ENCODE data around the gene XYLT1. TPM values are rescaled to one million over a fixed set of nuclear protein-coding genes. Genes with fewer than 3 reads are reported as not detected.

XYLT1 gene
- total and polyA plus RNA-seq, 9 of the 15 experiments (the other 6 are each of a cell fraction or from before 2014, with no cell fraction given): 0.03 to 0.09 (median 0.08) TPM; not detected in 6

GRCh38 chr16:17384471-17384870 lies 86.3 kb downstream of the XYLT1 start:
- ATAC-seq (no peak), FAIRE-seq (no peak), DNase-seq (ENCODE audit: extremely low read depth in 1 of 4, low spot score in 3 of 4) (no peak)
- H3K9ac ChIP-seq (ENCODE audit: insufficient read depth in 1 of 2, low read depth in 2 of 2, low read length in 2 of 2): no peak overlapping the region
- H3K4me3 ChIP-seq: no peak overlapping the region
- H3K36me3 ChIP-seq (ENCODE audit: control insufficient read depth, insufficient read depth, low read length): no peaks in the 10 kb centered on the region
- BruUV-seq (replicated peaks): no TSS peak
- 3% methylated on average over 5 of the region's 5 CpGs for WGBS (ENCODE audit: insufficient coverage, low coverage, missing lambda C conversion rate)
- no peaks in the 10 kb centered on the region for H3K4me1 ChIP-seq (replicated peaks in 1 of 2; ENCODE audit: control insufficient read depth in 2 of 2, insufficient read depth in 2 of 2, low read length in 2 of 2)
- POLR2A ChIA-PET: interaction anchor here (0.6 kb wide), 1 partner anchor 13 kb away, joined by 3 read pairs; no protein-coding TSS in a partner anchor
- CTCF ChIA-PET (ENCODE audit: low intra/inter-chr PET ratio): no interaction called here
- H3K27me3 ChIP-seq (ENCODE audit: control insufficient read depth in 2 of 2, insufficient read depth in 2 of 2, low read length in 2 of 2): peaks cover 14 to 39% of the 10 kb centered on the region in 2 experiments; a peak in 4 of 5 replicates
- no peaks in the 10 kb centered on the region for H3K9me3 ChIP-seq (replicated peaks; ENCODE audit: control insufficient read depth, insufficient read depth, low read depth, low read length)
- no peak for TF ChIP-seq ZC3H11A (IDR thresholded peaks at IDR 0.05; ENCODE audit: low read depth, low read length)
- TF ChIP-seq CEBPG (CRISPR knock-in tag; IDR thresholded peaks at IDR 0.05): no peak
- TF ChIP-seq CEBPG (tag; conservative IDR thresholded peaks at IDR 0.05 in 1 of 2, IDR thresholded peaks at IDR 0.05 in 1 of 2): no peak
- intact Hi-C loops (cut with micrococcal nuclease) (no loop called here), in situ Hi-C loops (cut with MboI) (no loop called here)
- no peaks in the 10 kb centered on the region for H4K20me1 ChIP-seq (replicated peaks; ENCODE audit: control insufficient read depth, insufficient read depth, low read length)
- no peak overlapping the region for H3K4me2 ChIP-seq (ENCODE audit: insufficient read depth, low read length)
- no peaks in the 10 kb centered on the region for H3K79me2 ChIP-seq (ENCODE audit: control insufficient read depth, insufficient read depth, low read length)
- H3K9me1 ChIP-seq (ENCODE audit: control insufficient read depth, insufficient read depth, low read length): no peaks in the 10 kb centered on the region
- no peak overlapping the region for H3K27ac ChIP-seq (ENCODE audit: extremely low read depth, low read depth, low read length)
- no peak overlapping the region for H2AFZ ChIP-seq (ENCODE audit: low read depth, low read length)

GRCh38 chr16:17382949-17383863 lies 87.6 kb downstream of the XYLT1 start:
- Histone ChIP-seq H2AFZ (ENCODE audit: low read depth, low read length) (no peak overlapping the region), H3K36me3 (ENCODE audit: control insufficient read depth, insufficient read depth, low read length) (no peaks in the 10 kb centered on the region), H3K4me3 (no peak overlapping the region), H3K9me3 (replicated peaks; ENCODE audit: control insufficient read depth, insufficient read depth, low read depth, low read length) (no peaks in the 10 kb centered on the region), H3K4me2 (ENCODE audit: insufficient read depth, low read length) (no peak overlapping the region), H3K9ac (ENCODE audit: insufficient read depth in 1 of 2, low read depth in 2 of 2, low read length in 2 of 2) (no peak overlapping the region), H3K9me1 (ENCODE audit: control insufficient read depth, insufficient read depth, low read length) (no peaks in the 10 kb centered on the region), H3K79me2 (ENCODE audit: control insufficient read depth, insufficient read depth, low read length) (no peaks in the 10 kb centered on the region), H4K20me1 (replicated peaks; ENCODE audit: control insufficient read depth, insufficient read depth, low read length) (no peaks in the 10 kb centered on the region), H3K27me3 (ENCODE audit: control insufficient read depth in 2 of 2, insufficient read depth in 2 of 2, low read length in 2 of 2) (peaks cover 17 to 30% of the 10 kb centered on the region in 2 experiments; a peak in 4 of 5 replicates), H3K4me1 (replicated peaks in 1 of 2; ENCODE audit: control insufficient read depth in 2 of 2, insufficient read depth in 2 of 2, low read length in 2 of 2) (no peaks in the 10 kb centered on the region), H3K27ac (ENCODE audit: extremely low read depth, low read depth, low read length) (no peak overlapping the region)
- DNase-seq (ENCODE audit: extremely low read depth in 1 of 4, low spot score in 3 of 4): no peak
- in situ Hi-C loops (cut with MboI) (no loop called here), intact Hi-C loops (cut with micrococcal nuclease) (no loop called here)
- TF ChIP-seq ASH1L (IDR thresholded peaks at IDR 0.05; ENCODE audit: borderline replicate concordance, low read depth, partially characterized antibody) (no peak), TFE3 (CRISPR knock-in tag; IDR thresholded peaks at IDR 0.05) (no peak), POLR2AphosphoS2 (IDR thresholded peaks at IDR 0.05; ENCODE audit: low read length) (no peak), SMARCA5 (IDR thresholded peaks at IDR 0.05) (no peak), ZBTB8A (IDR thresholded peaks at IDR 0.05; ENCODE audit: partially characterized antibody) (no peak), RAD51 (IDR thresholded peaks at IDR 0.05; ENCODE audit: borderline replicate concordance, low read depth) (no peak), RHOXF2B (CRISPR knock-in tag; conservative IDR thresholded peaks at IDR 0.05) (no peak)
- TF ChIP-seq, protein P1, sequence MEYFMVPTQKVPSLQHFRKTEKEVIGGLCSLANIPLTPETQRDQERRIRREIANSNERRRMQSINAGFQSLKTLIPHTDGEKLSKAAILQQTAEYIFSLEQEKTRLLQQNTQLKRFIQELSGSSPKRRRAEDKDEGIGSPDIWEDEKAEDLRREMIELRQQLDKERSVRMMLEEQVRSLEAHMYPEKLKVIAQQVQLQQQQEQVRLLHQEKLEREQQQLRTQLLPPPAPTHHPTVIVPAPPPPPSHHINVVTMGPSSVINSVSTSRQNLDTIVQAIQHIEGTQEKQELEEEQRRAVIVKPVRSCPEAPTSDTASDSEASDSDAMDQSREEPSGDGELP (CRISPR knock-in tag; IDR thresholded peaks at IDR 0.05; ENCODE audit: borderline replicate concordance): no peak
- 1% methylated on average over 13 of the region's 14 CpGs for WGBS (ENCODE audit: insufficient coverage, low coverage, missing lambda C conversion rate)
- no TSS peak for BruUV-seq (replicated peaks)
- no peak for FAIRE-seq
- ChIA-PET CTCF (ENCODE audit: low intra/inter-chr PET ratio) (no interaction called here), POLR2A (no interaction called here)
- no peak for ATAC-seq

Measured in K562 (cell line).